ENCODE data around the gene TCL1A.

Gene TCL1A

GRCh38 chr14:95703805-95704204, 10.1 kb downstream of the TCL1A start:
- no peak for DNase-seq

DNA sequence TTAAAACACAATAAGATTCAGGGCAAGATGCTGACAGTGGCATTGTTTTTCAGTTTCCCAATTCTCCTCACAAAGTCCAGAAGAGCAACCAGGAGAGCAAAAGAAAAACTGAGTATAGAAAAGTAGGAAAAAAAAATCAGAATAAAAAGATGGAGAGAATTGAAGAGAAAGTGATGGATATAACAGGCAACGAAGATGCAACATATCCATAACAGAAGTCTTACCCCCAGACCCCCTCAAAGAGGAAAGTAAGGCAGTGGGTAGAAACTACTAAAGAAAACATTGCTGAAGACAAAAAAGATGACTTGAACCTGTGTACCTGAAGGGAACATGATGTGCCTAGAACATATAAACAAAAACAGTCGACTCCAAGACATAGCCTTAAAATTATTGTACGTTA, 10.6 kb downstream of the TCL1A start:
- DNase-seq, result no peak

DNA sequence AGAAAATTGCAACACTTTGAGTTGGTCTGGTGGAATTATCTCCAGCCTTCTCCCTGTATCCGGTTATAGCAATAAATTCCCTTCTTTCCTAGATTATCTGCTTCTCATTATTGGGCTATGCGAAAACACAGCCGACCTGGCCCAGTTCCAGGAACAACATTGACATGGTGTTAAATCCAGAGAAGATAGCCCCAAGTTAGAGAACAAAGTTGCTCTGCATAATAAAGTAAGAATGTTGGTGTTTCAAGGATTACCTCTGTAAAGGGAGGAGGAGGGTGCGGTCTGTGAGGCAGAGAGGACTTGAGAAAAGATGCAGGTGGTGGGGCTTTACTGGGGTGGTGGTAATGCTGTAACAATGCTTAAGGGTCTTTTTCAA, 12.1 kb downstream of the TCL1A start:
- DNase-seq, result no peak

- no peak for DNase-seq
Observed at GRCh38 chr14:95700221-95700976, 13.5 kb downstream of the TCL1A start.

DNA sequence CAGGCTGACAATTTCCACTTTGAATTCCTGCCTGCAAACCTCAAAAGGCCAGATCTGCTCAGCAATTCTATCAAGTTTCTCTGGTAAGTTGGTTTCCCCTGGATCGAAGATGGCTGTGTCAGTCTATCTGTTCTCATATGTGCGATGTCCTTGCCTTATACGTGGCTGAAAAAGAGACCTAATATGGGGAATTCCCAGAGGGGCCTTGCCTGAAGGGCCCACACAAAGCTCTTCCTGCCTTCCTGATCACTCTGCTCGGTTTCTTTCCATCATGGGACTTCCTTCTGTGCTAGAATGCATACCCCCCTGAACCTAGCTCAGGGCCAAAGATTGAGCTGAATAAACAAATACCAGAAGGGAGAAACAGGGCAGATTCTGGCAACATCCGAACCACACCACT, 14.5 kb downstream of the TCL1A start:
- DNase-seq, result no peak

GRCh38 chr14:95698287-95698686, 15.6 kb downstream of the TCL1A start:
- DNase-seq, result no peak

GRCh38 chr14:95697764-95698163, 16.2 kb downstream of the TCL1A start:
- DNase-seq, result no peak

DNA sequence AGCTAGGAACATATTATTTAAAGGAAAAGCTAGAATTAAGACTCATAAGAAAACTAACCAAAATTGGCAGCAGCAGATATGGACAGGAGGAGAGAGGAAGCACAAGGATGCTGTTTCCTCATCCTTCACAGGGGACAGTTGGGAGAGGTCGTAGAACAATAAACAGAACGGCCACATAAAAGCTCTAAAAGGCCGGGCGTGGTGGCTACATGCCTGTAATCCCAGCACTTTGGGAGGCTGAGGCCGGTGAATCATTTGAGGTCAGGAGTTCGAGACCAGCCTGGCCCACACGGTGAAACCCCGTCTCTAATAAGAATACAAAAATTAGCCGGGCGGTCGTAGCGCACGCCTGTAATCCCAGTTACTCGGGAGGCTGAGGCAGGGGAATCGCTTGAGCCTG, 17.2 kb downstream of the TCL1A start:
- DNase-seq, result no peak

DNA sequence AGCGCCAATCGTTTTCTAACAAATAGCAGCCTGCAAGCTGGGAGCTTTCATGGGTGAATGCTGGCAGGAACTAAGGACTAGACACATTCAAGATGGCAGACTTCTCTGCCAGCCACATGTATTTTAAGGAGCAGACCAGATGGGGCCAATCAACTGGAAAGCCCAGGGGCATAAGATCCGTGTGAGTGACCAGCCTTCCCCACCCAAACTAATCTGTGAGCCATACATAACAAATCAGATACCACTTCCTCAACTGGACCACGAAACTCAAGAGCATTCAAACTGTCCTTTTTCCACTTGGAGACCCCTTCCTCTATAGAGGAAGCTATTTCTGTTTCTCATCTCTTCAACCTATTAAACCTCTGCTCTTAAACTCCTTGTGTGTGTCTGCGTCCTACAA, 18.0 kb downstream of the TCL1A start:
- DNase-seq, result no peak

GRCh38 chr14:95695051-95695450, 18.9 kb downstream of the TCL1A start:
- no peak for DNase-seq

DNA sequence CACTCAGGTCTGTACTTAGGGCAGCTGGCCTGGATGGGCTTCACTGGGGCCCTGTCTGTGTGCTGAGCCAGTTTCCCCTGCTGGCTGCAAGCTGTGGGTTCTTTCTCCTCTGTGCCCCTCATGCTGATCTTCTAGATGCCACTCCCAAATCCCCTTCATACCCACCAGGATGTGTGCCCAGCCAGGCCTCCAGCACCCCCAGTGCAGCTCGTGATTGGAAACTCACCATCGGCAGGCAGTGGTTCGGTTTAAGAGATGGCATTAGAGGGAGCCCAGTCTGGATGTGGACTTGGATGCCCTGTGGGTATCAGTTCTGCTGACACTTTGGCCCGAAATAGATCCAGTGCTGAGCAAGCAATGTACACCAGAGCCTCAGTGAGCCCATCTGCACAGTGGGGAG, 21.8 kb downstream of the TCL1A start:
- no peak for DNase-seq

DNA sequence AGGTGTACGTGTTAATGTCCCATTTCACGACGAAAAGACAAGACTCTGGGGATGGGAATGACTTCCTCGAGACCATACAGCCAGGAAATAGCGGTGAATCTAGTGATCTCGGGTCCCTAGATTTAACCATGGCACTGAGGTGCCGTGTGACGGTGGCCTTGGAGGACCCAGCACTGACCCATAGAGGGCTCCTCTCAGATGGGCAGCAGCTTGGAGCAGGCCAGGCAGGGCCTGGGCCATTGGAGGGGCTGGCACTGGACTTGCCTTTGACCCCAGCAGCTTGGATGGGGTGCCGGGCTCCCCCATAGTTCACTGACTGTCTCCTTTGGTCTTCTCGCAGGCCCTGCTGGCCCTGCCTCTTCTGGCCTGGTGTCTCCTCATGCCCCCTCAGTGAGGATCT, 22.3 kb downstream of the TCL1A start:
- no peak for DNase-seq

DNA sequence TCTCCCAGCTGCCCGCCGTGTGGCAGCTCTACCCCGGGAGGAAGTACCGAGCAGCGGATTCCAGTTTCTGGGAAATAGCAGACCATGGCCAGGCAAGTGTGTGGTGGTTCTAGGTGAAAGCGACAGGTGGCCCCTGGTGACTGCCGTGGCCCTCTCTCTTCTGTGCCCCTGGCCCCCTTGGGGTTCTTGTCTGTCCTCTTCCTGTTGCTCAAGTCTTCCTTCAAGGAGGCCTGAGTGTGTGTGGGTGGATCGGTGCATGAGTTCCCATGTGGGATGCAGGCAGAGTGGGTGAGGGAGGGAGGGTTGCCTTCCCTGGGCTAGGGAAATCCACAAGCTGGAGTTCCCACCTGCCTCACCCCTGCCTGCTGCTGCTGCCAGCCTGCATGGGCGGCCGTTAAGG, 23.1 kb downstream of the TCL1A start:
- no peak for DNase-seq

GRCh38 chr14:95689441-95689840, 24.5 kb downstream of the TCL1A start:
- no peak for DNase-seq

- DNase-seq, result no peak
Observed at GRCh38 chr14:95686935-95687334, 27.0 kb downstream of the TCL1A start.

- DNase-seq, result no peak
Observed at GRCh38 chr14:95685978-95686922, 27.7 kb downstream of the TCL1A start, which contains the start of gene TCL1B. Gene TCL1B (plus strand): TSS chr14:95686426. CDS start chr14:95686468, 42 bp downstream.

DNA sequence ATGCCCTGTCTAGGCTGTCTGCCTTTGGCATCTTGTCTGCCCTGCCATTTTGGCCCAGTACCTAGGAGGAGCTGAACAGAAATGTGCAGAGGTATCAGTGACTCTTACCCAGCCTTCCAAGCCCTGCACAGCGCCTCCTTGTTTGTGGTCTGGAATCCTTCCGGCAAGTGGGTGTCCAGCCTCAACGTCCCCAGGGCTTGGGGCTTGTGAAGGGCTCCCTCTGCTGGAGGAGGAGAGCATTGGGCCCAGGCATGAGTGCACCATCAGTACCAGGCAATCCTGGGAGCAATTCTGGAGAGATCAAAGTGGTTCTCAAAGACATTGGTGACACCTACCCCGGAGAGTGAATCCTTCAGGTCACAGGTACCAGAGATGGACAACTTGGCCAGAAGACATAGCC, 30.1 kb downstream of the TCL1A start:
- no peak for DNase-seq

- no peak for DNase-seq
Observed at GRCh38 chr14:95681153-95681552, 32.8 kb downstream of the TCL1A start.

DNA sequence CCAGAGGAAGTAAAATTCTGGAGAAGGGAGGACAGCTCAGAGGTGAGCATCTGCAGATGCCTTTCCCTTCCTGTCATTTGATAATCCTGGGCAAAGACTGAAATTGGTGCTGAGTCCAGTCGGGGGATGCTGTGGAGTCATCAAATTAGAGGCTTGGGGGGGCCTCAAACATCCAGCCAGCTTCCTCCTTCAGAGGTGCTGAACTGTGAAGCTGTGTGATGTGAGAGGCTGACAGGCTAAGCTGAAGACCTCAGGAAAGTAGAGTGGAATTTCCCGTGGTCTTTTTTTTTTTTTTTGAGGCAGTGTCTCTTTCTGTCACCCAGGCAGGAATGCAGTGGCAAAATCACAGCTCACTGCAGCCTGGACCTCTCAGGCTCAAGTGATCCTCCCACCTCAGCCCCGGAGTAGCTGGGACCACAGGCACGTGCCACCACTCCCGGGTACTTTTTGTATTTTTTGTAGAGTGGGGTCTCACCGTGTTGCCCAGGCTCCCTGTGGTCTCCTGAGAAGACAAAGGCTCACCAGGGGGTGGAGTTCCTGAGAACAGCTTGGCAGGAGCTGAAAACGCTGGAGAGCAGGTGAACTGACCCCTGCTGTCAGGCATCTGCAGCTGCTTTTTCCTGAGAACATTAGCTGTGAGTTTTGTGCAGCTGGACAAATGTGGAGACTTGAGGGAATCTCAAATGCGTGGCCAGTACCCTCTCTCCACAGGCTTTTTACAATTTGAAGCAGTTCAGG, 33.8 kb downstream of the TCL1A start:
- DNase-seq, result no peak

- no peak for DNase-seq
Observed at GRCh38 chr14:95679148-95679815, 34.6 kb downstream of the TCL1A start.

DNA sequence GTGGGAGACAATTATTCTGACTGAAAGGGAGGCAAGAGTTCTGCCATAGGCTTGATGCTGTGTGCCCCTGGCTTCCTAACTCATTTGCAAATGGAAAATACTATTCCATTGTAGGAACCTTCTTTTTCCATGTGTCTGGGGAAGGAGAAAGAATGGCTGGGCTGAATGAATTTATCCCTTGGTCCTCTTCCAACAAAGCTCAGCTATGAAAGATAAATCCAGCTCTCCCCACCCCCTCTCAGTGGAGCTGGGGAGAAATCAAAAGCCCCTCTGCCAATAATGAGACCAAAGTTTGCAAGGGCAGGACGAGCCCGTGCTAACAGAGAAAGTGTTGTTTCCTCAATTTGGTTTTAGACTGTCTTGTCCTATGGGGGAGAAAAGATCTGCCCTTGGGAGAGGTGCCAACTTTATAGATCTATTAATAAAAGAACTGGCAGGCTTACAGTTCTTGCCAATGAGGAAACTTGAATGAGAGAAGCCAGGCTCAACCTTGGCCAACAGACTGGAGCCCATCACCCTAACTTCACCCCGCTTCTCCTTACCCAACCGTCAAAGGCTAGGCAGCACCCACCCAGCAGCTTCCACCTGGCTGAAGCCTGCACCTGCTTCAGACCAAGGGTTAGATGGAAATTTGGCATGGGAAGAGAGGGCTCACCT, 36.6 kb downstream of the TCL1A start:
- no peak for DNase-seq

GRCh38 chr14:95675486-95675885, 38.4 kb downstream of the TCL1A start:
- DNase-seq, result no peak

All from hippocampal formation (tissue), 2 donors.